ENCODE measurements around the gene TTC34.
"Not testable (repeated sequence)": the region's sequence is repeated elsewhere in the genome, so short reads cannot be mapped to it uniquely, and the experiment has no call there.

Gene TTC34

DNA sequence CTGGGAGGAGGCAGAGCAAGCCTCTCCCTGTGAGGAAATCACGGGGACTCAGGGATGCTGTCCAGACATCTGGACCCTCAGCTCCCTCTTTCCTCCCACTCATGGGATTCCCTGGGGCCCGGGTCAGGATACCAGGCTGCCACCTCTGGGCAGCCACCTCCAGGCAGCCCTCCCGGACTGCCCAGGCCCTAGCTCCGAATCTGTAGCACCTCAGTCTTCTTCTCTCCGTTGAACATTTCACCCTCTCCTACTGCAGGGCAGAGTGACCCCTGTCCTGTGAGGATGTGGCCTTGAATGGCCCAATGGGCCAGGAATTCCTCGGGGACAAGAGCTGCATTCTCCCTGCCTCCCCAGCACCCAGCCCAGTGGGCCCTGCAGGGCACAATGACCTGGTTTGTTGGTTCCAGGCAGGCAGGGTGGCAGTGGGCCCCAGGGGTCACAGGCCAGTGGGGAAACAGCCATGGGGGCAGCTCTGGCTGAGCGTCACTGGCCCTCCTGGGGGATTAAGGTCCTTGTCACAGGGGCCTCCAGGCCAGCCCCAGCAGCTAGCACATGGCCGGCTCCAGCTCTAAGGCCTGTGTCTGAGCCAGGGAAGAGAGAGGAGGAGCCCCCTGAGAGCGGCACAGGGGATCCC, 9.5 kb upstream of the TTC34 start:
- no peak for DNase-seq

DNA sequence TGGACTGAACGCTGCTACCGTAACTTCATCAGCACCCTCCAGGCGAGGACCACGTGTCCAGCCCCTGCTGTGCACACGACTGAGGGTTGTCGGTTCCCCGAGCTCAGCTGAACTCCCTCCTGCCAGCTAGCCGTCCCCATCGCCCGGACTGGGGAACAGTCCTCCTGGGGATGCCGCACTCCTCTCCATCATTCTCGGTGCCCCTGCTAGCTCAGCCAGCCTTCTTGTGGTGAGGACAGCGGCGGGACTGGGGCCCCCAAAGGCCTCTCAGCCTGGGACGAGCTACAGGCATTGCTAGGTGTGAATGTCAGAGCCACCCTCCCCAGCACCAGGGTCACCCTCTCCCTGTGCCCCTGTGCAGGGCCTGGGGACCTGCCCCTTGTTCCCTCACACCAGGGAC, 8.8 kb upstream of the TTC34 start:
- DNase-seq: no peak

DNA sequence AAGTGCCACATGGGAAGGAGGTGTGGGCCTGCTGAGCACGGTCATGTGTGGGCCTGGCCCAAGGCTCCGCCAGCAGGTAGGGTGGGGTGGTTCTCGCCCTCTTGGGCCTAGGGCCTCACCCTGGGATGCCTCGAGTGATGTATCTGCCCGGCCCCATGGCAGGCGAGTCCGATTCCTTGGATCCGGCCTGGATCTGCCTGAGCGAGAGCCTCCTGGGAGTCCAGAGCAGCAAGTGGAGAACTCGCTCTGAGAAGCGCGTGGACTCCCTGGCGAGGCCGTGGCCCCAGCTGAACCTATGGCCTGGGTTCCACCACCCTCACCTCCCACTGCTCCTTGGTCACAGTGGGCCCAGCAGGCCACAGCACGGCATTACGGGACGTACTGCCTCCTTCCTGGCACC, 8.2 kb upstream of the TTC34 start:
- no peak for DNase-seq

DNA sequence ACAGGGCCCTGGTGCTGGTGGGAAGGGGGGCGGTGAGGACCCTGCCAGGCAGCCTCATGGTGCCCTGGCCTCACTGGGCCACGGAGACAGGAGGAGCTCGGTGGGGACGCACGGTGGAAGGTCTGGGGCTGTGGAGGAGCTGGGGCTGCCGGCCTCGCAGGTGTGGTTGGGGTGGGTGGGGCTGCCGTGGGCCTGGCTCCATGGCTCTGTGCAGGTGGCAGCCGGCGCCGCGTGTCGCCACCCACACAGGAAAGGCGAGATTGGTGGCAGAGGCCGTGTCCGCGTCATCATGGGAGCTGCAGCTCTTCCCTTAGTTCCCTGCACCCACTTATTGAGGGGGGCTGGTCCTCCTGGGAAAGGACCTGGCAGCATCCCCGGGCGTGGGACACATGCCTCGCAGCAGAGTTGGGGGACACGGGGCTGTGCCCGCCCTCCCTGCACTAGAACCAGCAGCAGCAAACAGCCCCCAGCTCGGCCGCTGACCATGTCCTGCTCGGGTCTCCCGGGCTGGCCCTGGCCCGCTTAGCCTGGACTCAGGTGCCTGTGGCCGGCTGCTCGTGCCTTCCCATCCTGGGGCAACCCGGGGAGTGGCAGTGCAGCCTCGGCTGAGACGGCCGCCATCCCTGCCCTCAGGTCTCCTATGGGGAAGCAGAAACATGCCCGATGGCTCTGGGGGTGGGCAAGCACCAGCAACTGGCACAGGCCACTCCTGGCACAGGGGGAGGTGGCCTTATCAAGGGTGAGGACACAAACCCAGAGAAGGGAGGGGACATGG, 7.5 kb upstream of the TTC34 start:
- no peak for DNase-seq

DNA sequence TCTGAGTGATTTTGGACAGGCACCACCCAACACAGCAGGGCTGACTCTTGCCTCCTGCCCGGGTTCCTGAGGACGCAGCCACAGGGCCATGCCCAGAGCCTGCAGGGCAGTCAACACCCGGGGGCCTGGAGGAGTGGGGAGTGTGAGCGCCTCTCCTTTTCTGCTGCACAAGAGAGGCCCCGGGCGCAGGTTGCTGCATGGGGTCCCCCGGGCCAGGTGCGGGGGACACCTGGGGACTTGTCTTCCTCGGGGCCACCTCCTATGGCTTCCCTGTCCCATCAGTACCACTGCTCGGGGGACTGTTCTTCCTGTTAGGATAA, 6.9 kb upstream of the TTC34 start:
- no peak for DNase-seq

DNA sequence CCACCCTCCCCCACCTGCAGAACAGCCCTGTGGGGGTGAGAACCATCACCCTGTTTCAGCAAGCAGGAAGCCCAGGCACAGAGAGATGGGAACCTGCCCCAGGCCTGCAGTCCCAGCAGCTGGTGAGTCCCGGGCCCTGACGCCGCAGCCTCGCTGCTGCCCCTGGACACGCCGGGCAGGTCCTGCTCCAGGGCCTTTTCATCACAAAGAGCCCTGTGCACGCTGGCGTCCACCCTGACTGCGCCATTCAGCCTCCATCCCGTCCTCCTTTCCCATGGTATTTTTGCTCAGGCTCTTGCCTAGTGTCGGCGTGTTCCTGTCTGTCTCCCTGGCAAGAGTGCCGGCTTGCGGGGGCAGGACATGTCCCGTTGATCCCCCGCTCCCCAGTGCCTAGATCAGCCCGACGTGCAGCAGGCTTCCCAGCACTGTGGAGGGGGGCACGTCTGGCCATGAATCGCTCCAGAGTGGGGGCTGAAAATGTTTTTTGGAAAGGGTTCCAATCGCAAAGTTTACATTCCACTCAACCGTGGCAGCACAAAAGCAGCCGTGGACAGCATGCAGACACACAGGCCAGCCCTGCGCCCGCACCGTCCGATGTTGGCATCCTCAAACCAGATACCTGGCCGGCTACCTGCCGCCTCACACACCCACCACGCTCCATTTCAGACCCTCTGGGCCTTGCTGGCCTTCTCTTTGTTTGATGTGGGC, 6.3 kb upstream of the TTC34 start:
- no peak for DNase-seq

DNA sequence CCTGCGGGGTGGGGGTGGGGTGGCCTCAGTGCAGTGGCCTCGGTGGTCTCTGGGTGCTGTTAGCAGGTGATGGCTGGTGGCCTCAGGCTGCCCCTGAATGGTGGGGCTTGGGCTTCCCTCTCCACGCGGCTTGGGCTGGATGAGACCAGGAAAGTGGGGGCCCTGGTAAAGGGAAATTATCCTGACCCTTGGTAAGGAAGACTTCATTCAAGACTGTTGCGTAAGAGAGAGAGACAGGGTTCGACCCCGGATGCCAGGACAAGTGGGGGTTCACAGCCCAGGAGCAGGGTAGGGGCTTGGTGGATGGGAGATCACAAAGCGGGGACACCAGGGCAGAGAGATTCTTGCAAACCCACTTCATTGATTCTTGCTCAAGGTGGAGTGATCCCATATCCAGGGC, 5.5 kb upstream of the TTC34 start:
- no peak for DNase-seq

DNA sequence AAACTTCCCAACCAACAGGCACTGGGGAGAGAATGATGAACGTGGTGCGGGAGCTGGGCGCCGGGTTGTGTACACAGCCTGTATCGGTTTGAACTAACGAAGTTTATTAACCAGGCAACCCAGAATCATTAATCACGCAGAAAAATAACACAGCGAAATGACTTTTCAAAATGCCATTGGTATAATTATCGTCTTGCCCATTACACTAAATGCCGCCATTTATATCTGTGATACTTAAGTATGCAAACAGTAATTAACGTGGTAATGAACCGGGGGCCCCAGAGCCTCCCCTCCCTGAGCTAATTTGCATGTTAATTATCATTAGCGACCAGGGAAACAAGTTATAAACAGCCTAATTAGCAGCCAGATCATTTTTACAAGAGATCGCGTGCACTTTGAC, 5.1 kb upstream of the TTC34 start:
- no peak for DNase-seq

DNA sequence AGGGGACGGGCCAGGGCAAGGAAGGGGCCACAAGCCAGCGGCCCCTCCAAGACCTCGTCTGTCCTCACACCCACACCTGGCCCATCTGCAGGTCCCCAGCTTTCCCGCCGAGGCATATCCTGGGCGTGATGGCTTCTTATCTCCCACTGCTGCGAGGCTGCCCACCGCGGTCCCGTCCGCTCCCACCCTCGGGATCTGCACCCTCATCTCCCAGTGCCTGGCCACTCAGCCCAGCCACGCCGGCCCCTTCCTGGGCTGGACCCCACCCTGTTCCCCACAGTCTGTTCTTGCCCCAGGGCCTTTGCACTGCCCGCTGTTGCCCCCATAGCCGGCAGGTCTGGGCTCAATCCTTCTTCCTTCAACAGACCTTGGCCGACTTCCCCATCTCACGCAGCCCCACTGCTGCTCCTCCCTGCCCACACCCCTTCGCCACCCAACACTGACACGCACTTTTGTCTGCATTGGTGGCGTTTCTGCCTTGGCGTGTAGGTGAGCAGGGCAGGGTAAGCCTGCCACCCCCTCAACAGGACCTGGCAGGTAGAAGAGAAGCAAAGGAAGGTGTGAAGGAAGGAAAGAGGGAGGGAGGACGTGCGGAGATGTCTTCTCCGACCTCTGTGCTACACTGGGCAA, 4.4 kb upstream of the TTC34 start:
- DNase-seq: no peak

DNA sequence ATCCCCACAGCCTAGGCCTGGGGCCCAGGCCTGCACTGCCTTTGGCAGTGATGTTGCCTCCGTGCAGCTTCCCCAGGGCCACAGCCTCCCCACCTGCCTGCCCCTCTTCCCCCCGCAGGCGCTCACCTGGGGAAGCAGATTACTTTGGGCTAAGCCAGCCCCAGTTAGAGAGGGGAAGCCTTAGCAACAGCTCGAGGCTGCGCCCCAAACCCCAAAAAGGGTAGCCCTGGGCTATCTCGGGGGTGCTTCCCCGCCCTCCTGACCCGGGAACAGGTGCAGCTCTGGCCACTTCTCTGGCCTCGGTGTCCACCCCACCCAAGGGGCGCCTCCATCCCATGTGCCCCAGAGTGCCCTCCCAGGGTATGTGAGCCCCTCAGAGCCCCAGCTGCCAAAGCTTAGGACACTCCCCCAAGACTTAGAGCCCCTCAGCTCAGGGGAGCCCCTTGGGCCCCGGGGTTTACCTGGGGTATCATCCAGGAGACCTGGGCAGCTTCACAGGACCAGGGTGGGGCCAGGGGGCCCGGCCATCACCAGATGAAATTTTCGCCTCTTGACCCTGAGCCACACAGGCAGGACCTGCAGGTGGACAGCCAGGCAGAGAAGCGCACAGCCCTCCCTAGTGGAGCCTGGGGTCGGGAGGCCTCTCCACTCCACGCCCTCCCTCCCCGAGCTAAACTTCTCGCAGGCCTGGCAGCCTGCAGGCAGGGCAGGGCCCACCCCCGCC, 3.3 kb upstream of the TTC34 start:
- DNase-seq: no peak

DNA sequence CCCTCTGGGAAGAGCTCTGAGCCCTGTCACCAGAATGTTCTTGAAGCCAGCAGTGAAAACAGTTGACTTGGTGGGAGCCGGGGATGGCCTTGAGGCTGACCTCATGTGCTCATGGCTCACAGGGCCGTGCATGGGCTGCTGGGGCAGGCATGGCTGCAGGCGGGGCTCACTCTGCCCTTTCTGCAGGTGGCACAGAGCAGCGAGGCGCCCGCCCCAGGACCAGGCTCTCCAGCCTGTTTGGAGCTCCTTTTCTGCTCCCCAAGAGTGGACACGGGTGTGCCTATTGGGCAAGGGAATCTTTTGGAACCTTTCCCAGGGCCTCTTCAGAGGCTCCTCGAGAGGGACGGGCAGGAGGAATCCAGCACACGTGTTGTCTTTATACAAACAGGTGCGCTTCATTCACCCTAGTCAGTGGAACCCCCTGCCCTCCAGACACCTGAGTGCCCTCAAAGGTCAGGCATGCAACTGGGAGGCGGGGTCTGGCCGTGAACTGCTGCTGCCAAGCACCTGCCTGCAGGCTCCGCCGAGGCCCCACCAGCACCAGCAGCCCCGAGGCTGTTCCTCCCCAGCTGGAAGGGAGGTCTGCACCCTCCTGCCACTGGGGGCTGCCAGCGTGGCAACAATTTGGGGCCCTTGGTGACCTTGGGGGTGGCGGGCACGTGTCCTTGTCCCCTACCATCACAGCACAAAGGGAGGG, 2.6 kb upstream of the TTC34 start:
- no peak for DNase-seq

DNA sequence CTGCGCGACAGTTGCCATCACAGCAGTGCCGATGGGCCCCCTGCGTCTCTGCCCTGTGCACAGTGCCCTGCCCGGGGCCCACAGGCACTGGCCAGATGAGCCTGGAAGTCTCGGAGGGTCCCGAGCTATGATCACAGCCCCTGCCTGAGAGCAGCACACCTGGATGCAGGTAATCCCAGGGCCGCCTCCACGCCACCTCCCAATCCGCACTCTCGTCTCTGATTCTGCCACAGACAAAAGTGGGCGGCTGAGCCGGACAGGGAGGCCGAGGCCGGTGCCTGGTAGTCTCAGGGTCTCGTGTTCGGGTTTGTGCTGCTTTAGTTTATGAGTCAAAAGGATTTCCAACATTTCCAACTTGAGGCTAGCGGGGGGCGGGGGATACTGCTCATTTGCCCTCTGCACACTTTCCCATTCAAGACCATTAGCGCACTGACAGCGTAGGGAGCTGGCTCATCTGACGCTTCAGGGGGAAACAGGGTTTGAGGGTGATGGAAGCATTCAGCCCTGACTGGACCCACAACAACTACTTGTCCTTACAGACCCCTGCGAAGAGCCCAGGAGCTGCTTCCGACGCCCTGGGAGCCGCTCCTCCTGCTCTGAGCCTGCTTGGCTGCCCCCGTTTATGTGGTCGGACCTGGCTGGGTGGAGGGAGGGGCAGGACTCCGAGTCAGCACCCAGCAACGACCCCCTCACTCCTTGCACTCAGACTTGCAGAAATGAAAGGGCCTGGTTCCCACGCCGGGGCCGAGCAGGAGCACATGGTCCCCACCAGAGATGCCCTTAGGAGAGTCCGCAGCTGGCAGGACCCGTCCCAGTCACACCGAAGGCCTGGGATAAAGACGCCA, 1.8 kb upstream of the TTC34 start:
- DNase-seq: no peak

DNA sequence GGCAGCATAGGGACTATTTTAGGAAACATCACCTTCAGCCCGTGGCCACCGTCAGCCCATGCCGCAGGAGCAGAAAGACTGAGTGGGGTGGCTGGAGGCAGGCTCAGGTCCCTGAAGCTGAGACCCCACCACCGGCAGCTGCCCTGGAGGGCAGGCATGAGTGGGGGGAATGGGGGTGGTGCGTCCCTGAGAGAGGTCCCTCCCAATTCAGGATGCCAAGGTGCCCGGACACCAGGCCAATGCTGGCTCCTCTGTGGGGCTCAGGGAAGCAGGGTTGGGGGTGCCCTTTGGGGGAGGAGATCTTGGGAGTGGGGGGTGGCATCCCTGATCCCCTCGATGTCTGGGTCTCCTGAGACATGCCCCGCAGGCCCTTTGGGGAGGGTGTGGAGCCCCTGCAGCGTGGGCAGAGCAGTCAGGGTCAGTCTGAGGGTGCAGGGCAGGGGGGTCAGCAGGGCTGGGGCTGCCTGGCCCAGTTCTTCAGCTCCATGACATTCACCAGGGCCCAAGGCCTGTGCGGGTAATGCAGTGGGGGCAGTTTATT, 998 bp upstream of the TTC34 start:
- no peak for DNase-seq

DNA sequence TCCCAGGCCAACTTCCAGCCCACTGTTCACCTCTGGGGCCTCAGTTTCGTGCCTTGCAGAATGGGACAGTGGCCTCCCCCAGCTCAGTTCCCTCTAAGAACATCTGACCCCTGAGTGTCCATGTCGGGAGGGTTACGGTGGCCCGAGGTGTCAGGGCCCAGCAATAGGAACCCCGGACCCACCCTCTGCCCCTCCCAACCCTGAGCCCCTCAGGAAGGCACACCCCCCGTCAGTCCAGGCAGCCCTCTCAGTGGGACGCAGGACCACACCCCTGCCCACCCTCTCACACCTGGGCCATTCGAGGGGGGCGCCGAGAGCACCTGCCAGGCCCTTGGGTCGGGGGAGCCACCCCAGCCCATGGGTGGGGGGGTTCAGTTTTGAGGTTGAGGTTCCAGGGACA, 447 bp downstream of the TTC34 start:
- no peak for DNase-seq

DNA sequence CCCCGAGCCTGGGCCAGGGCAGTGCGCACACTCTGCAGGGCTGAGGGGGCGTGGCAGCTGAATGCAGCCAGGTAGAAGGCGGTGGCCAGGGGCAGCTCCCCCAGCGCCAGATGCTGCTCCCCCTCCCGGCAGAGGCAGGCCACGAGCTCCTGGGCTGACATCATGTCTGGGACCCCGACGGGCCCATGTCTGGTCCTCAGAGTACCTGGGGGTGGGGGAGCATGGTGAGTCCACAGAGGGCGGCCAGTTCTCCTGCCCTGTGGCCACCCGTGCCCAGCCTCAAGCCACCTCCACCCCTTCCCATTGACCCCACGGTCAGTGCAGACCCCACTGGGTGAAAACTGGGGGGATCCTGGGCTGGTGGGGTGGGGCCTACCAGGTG, 838 bp downstream of the TTC34 start:
- DNase-seq: no peak

DNA sequence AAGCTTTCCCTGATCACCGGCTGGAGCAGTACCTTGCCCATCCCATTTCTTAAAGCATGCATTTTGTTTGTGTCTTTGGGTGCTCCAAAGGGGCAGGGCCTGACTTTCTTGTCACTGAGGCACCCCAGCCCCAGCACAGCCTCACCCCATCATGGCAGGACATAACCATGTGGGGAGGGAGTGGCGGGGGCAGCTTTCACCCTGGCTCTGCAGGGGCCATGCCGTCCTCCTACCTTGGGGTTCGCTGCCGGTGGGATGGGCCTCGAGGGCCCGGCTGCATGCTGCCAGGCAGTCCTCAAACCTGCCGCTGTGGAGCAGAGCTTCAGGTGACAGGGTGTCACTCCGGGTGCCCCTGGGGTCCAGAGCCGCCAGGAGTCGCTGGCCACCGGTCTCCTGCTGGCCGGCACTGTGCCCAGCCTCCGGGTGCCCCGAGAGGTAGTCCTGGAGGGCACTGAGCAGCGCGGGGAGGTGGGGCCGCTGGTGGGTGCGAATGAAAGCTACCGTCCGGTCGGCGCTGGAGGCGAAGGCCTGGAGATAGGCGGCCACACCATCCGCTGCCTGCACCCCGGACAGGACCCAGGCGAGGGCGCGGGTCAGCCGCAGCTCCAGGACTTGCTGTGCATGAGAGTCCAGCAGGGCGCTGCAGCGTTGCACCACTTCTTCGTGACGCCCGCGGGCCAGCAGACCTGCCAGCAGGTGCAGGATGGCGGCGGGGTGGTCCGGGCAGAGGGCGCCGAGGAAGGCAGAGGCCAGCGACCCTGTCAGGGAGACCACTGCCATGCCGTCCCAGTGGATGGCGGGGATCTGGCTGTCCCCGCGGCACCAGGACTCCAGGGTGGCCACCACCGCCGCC, 1.5 kb downstream of the TTC34 start:
- no peak for DNase-seq

DNA sequence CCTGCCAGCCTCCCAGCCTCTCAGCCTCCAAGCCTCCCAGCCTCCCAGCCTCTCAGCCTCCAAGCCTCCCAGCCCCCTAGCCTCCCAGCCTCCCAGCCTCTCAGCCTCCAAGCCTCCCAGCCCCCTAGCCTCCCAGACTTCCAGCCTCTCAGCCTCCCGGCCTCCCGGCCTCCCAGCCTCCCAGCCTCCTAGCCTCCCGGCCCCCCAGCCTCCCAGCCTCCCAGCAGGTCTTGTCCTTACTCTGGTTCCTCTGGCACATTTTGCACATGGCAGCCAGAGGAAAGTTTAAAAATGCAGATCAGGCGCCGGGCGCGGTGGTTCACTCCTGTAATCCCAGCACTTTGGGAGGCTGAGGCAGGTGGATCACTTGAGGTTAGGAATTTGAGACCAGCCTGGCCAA, 2.5 kb downstream of the TTC34 start:
- not testable (repeated sequence) for DNase-seq

DNA sequence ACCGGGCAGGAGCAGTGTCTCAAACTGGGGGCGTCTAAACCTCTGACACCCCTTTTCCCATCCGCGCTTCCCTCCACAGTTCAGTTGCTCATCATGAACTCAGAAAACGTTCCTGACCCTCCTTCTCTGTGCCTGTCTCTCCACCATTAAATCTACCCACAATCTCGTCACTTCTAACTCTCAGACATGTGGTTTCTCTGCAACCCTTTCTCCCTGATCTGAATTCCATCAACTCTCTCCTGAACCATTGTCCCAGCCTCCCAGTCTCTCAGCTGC, 3.8 kb downstream of the TTC34 start:
- no peak for DNase-seq

DNA sequence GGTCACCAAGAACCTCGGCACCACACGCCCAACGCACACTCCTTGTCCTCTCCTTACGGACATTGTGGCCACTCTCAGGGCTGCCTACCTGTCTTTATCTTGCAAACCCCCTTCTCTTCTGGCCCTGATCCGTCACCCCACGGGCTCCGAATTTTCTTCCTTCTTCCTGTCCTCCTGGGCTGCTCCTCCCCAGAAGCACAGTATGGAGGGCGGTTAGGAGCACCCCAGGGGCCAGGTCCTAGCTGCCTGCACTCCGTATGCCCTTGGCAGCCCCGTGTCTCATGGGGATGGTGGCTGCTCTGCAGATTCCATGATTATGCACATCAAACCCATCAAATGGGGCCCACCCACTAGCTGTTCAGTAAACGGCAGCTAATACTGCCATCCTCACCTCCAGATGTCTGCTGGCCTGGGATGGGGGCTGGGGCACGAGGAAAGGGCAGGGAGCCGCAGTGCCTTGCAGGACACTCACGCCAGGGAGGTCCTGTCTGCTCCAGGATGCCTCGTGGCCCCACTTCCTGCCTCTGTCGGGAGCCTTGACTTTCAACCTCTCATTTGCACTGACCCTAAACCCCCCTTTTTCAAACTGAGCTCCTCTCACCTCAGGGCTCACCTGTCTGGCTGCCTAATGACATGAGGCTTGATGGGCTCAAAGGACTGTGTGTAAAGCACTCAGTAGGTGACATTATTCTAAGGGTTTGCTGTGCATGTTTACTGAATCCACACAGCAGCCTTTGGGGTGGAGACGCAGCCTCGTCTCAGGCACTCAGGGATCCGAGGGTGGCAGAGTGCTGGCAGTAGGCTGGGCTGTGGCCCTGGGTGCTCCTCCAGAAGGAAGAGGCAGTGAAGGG, 4.4 kb downstream of the TTC34 start:
- DNase-seq: no peak

DNA sequence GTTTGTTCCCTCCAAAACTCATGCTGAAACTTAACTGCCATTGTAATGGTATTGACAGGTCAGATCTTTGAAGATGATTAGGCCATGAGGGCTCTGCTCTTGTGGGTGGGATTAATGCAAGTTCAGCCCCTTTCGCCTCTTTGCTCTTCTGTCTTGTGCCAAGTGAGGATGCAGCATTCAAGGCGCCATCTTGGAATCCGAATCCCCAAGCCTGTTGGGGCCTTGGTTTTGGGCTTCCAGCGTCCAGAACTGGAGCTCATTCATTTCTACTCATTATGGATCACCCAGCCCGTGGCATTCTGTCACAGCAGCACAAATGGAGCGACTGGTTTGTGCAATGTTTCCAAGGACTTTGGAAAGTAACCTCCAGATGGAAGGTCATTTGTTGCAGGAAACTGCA, 5.6 kb downstream of the TTC34 start:
- DNase-seq: no peak

Data from NCI-H2081 treated with DMSO at 0.1 percent for 48 hours (cell line).